ENCODE results near the gene INHA.

The INHA gene, protein sequence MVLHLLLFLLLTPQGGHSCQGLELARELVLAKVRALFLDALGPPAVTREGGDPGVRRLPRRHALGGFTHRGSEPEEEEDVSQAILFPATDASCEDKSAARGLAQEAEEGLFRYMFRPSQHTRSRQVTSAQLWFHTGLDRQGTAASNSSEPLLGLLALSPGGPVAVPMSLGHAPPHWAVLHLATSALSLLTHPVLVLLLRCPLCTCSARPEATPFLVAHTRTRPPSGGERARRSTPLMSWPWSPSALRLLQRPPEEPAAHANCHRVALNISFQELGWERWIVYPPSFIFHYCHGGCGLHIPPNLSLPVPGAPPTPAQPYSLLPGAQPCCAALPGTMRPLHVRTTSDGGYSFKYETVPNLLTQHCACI

DNA sequence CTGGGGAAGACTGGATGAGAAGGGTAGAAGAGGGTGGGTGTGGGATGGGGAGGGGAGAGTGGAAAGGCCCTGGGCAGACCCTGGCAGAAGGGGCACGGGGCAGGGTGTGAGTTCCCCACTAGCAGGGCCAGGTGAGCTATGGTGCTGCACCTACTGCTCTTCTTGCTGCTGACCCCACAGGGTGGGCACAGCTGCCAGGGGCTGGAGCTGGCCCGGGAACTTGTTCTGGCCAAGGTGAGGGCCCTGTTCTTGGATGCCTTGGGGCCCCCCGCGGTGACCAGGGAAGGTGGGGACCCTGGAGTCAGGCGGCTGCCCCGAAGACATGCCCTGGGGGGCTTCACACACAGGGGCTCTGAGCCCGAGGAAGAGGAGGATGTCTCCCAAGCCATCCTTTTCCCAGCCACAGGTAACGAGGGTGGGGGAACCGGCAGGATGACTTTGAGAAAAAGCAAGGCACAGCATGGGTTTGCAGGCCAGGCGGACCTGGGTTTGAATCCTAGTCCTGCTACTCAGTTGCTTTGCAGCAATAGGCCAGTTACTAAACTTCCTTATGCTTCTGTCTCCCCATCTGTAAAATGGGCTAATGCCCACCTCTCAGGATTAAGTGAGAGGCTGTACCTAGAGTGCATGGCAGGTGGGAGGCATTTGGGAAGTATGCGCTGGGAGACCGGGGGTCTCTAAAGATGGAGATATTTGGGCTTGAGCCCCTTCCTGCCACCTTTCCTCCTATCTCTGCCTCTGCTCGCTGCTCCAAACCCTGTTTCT, at the start of gene INHA:
INHA (plus strand) TSS at position 74 of the 765 bp plus-strand sequence; CDS start at position 139, 65 bp downstream.
- no peak for DNase-seq (ENCODE audit: low spot score)

DNA sequence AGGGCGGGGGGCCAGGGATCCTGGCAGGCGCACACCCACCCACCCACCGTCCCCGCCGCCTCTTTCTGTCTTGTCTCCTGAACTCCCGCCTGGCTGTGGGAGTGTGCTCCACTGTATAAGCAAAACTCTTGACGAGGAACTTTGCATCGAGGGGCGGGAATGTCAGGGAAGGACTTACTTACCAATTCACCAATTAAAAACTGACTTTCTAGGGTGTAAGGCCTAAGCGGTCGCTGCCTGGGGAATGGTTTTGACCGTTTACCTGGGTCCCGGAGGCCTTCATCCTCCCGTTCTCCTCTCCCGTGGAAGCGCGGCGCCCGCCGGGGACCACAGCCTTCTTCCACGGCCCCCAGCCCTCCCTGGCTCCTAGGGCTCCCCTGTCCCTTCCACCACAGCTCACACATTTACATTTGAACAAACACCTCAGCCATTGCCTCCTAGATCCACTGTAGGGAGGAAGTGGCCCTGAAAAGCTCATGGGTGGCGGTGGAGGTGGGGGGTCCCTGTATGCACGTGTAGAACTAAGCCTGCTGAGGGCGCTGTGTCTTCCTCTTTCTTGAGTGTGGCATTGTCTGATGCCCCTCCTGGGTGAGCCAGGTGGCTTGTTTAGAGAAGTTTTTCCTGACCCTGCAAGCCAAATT, 49.0 kb upstream of the INHA start:
- DNase-seq (ENCODE audit: low spot score) = no peak

DNA sequence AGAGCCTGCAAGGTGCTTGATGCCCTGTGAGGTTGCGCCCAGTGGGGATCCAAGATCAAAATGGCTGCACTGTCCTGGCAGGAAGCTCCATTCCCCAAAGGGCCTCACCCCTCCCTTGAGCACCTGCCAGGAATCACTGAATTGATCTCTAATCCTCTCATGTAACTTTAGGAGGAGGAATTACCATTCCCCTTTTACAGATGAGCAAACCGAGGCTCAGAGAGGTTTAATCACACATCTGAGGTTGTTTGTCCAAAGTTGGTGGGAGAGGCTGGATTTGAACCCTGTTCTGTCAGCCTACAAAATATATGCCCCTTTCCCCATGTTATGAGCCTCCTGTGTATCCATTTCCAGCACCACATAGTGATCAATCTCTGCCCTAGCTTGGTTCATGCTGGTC, 47.3 kb upstream of the INHA start:
- DNase-seq (ENCODE audit: low spot score) = no peak

DNA sequence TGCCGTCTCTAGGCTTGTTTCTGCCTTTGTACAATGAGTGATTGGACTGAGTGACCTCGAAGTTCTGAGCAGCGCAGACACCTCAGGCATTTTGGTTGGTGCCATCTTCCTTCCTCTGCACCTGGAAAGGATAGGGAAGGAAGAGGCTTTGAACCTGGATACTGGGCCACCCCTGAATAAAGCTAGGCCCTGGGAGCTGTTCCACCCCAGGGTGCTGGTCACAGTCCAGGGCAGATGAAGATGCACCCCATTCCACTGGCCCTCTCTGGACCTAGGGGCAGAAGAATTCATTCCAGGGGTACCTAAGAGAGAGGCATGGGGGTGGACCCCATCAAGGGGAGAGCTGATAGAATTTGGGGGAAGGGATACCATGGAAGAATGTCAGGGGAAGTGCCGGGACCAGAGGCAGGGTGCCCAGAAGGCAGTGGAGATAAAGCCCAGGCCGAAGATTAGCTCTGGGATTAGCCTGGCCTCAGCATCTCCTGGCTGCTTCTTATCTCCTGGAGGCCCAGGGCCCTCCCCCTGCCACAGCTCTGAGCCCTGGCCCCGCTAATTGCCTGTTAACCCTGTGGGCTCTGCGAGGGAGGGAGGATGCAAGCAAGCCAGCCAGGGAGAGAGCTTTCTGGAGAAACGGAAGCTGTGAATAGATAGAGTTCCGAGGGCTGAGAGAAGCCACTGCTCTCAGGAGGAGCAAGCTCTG, 46.4 kb upstream of the INHA start:
- no peak for DNase-seq (ENCODE audit: low spot score)

DNA sequence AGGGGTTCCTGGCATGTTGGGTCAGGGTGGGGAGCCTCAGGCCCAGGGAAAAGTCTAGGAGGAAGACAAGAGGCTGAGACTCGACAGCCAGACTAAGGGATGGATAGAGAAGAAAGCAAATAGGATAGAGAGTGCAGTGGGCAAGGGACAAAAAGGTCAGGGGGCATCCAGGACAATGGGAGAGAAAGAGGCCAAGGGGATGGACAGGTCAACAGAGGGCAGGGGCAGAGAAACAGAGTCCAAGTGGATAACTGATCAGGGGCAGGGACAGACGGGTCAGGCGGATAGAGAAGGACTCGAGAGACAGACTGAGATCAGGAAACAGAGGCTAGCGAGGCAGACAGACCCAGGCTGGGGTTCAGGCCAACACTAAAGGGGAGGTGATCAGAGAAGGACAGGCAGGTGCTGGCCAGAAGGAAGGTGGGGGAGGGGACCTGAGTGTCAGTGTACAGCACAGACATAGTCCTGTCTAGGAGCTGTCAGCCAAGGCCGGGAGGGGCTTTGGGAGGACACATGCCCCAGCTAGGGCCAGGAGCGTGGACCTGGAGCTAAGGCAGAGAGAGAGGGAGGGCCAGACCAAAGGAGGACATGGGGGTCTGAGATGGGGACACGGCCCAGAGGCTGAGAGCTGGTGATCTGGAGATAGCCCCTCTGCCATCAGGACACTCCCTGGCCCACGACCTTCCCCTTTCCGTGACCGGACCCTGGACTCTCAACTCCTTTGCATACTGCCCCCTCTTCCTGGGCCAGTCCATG, 45.6 kb upstream of the INHA start:
- no peak for DNase-seq (ENCODE audit: low spot score)

DNA sequence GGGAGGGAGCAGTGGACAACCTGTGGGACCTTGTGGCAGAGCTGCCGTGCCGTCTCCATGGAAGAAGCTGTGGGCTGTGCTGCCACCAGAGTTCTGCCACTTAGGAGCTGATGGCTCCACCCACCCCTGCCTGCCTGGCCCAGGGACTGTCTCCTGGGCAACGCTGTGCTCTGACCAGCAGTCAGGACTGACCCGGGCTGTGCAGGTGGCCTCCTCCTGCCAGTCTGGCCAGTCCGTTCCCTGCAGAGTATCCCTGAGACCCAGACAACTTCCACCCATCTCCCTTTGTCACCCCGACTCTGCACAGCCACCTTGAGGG, 45.1 kb upstream of the INHA start:
- DNase-seq (ENCODE audit: low spot score) = no peak

DNA sequence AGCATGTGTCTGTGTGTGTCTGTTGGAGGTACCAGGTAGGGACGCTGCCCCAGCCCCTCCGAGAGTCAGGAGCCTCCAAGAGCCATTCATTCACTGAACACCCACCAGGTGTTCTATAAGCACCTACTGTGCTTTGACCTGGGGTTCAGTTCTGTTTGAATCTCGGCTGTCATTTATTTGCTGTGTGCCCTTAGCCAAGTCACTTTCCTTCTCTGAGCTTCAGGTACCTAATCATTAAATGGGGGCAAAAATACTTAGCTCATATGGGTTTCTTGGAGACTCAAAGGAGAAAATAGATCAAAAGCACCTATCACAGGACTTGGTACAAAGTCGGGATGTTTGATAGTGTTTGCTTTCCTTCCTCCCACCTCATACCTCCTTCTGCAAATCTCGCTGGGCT, 44.6 kb upstream of the INHA start:
- no peak for DNase-seq (ENCODE audit: low spot score)

DNA sequence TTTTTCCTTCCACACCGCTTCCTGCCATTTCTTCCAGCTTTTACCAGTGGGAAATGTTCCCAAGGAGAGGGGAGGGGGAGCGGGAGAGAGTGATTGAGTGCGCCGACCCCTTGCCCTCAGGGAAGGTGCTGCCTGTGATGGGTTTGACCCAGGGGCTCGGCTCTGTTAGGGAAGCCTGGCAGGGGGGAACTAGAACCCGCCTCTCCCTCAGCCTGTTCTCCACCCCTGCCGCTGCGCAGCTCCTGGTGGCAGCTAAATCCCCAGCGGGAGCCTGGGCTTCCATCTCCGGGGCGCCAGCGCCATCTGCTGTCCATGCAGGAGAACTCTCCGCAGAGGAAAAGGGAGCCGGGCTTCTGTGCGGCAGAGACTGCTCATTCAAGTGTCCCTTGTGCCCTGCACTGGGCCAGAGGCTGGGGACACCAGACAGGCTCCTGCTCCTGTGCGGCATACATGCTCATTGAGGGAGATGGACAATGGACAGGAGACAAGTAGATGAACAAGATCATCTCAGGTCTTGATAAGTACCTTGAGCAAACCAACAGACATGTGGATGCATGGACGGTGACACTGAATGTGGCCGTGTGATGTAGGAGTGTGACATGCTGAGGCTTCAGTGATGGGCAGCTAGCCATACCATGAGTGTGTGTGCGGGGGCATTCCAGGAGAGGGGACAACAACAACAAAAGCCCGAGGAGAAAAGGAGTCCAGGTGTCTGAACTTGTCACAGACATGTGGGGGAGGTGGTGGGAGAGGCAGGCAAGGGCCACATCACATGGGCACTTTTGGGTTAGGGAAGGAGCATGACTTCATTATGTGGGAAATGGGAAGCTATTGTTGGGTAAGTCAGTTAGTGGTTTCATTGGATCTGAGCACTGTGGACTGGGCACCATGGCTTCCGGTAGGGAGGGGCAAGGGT, 41.8 kb upstream of the INHA start:
- peak; percentile 86 for DNase-seq (ENCODE audit: low spot score)

DNA sequence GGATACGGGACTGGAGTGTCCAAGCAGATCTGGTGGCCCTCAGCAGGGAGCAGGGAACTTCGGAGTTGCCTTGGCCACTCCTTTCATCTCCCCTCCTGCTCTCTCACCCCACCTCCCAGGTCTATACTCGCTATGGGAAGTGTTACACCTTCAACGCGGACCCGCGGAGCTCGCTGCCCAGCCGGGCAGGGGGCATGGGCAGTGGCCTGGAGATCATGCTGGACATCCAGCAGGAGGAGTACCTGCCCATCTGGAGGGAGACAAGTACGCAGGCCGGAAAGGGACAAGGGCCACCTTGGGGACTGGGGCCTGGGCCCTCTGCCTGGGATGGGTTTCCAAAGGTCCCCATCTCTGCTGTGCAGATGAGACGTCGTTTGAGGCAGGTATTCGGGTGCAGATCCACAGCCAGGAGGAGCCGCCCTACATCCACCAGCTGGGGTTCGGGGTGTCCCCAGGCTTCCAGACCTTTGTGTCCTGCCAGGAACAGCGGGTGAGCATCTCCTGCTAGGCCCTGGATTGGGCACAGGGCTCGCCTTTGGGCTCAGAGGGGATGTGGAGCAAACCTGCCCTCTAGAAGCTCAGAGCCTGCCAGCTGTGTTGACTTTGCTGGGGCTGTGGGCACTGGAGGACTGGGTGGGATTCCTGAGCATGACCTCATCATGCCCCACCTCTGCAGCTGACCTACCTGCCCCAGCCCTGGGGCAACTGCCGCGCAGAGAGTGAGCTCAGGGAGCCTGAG, 40.3 kb upstream of the INHA start:
- DNase-seq (ENCODE audit: low spot score) = no peak

DNA sequence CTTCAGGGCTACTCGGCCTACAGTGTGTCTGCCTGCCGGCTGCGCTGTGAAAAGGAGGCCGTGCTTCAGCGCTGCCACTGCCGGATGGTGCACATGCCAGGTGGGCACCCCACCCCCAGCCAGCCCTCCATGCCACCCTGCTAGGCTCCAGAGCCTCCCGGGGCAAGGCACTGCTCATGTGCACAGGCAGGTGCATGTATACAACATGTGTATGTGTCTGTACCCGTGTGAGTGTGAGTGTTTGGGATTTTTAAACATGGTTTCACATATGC, 39.8 kb upstream of the INHA start:
- DNase-seq (ENCODE audit: low spot score) = no peak

DNA sequence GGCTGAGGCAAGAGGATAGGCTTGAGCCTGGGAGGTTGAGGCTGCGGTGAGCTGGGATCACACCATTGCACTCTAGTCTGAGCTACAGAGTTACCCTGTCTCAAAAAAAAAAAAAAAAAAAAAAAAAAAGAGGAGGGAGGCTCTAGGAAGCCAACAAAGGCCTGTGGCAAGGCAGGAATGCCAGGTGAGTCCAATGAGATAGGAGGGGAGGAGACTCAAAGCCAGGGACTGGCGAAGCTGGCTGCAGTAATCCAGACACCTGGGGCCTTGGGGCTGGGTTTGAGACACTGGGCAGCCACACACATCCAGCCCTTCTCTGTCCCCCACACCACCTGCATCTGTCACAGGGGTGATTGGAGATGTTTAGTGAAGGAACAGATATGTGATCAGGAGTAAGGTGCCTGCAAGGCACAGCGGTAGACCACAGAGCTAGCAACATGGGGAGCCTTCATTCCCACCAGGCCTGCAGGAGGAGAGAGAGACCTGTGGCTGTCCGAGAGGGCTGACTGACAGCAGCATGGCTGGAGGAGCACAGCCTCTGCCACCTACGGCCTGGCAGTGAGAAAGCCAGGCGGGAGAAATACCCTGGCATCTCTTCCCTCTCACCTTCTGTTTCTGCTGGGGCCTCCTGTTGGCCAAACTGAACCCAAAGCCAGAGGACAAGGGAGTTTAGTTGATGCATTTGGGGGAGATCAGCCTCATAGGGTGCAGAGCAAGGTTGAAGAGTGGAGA, 38.0 kb upstream of the INHA start:
- DNase-seq (ENCODE audit: low spot score) = no peak

DNA sequence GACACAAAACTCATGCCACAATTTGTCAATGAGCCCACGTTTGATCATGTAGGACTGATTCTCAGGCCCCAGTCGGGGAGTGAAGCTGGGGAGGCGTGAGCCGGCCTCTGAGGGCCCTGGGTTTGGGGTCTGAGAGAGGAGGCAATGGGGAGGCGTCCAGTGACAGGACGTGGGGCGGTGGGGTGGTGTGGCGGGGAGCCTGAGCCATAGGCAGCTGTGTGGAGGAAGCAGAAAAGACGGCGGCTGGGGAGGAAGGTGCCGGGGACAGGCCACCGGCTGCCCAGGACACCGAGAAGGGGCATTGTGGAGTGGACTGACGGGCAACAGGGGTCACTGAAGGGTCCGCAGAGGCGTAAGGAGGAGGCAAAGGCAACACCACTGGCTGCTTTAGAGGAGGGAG, 35.7 kb upstream of the INHA start:
- DNase-seq (ENCODE audit: low spot score) = no peak

DNA sequence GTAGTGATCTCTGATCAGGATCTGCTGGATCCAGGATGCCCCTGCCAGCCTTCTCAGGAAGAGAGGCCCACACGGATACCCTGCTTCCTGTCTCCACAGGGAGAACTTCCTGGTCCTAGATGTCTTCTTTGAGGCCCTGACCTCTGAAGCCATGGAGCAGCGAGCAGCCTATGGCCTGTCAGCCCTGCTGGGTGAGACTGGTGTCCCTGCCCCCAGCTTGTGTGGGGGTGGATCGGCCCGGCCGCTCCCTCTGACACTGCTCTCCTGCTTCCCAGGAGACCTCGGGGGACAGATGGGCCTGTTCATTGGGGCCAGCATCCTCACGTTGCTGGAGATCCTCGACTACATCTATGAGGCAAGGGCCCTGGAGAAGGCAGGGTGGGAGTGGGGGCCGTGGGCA, 35.1 kb upstream of the INHA start:
- DNase-seq (ENCODE audit: low spot score) = no peak

DNA sequence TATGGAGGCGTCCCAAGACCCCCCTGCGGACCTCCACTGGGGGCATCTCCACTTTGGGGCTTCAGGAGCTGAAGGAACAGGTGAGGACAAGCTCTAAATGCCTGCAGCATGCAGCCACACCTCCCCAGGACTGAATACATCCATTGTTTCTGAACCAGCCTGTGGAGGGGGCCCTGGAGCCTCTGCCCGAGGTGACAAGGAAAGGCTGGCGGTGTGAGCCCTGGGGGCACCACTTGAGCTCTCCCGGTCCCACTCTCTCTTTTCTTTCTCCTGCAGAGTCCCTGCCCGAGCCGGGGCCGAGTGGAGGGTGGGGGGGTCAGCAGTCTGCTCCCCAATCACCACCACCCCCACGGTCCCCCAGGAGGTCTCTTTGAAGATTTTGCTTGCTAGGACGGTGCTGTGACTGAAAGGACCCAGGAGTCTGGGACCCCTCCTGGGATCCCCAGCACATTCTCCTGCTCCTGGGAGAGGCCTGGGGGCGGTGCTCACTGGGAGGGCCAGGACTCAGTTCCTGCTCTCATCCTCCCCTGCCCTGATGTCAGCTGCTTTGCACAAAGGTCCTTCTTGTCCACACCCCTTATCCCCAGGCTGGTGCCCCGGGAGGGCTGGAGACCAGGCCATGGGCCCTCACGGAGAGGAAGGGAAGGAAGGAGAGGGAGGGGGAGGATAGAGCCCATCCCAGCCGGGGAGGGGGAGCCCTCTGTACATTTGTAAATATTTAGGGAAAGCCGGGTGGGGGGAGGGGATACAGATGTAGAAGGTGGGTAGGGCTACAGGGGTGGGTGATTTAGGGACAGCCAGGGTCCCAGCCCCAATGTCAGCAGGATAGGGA, 34.2 kb upstream of the INHA start:
- DNase-seq (ENCODE audit: low spot score) = no peak

DNA sequence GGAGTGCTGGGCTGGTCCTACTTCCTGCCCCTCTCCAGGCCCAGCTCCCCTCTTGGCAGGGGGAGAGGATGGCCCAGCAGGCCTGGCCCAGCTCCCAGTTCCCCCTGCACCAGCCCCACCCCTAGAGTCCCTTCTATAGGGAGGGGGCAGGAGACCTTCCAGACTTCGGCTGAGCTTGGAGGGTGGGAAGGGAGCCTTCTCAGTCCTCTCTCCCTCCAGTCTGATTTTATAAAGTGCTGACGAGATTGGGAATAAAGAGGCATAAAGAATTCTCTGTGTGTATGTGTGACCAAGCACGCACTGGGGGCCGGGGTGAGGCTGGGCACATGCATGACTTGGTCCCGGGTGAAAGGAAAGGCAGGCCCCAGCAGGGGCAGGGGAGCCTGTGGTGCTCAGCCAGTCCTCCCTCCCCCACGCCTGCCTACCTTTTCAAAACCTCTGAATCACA, 33.6 kb upstream of the INHA start:
- no peak for DNase-seq (ENCODE audit: low spot score)

DNA sequence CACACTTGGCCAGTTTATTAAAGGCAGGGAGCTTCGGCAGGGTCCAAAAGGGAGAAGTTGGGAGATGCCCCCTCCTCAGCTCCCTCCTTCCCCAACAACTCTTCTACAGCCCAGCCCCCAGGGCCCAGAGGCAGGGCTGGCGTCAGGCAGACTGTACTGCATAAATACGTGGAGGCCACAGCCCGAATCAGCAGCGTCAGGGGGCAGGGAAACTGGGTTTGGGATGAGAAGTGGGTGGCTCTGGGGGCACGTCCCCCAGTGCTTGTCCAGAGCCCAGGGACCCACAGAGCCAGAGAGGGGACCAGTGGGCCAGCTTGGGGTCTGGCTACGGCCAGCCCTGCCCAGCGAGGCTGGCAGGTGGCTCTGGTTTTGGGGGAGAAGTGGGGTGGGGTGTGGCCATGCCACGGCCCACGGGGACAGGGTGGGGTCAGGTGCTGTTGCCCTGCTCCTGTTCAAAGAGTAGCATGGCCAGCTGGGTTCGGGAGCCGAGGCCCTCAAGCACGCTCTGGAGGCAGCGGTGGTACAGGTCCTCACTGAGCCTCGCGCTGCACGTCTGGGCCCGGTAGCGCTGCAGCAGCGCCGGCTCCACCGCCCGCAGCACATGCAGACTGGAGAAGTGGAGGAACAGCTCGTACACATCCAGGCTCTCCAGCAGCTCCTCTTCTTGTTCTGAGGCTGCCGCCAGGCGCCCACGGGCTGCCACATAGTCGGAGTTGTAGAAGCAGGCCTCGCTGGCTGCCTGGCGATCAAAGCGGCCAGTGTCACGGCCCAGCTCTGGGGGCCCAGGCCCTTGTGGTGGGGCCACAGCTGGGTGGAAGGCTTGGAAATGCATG, 32.9 kb upstream of the INHA start:
- DNase-seq (ENCODE audit: low spot score) = no peak

DNA sequence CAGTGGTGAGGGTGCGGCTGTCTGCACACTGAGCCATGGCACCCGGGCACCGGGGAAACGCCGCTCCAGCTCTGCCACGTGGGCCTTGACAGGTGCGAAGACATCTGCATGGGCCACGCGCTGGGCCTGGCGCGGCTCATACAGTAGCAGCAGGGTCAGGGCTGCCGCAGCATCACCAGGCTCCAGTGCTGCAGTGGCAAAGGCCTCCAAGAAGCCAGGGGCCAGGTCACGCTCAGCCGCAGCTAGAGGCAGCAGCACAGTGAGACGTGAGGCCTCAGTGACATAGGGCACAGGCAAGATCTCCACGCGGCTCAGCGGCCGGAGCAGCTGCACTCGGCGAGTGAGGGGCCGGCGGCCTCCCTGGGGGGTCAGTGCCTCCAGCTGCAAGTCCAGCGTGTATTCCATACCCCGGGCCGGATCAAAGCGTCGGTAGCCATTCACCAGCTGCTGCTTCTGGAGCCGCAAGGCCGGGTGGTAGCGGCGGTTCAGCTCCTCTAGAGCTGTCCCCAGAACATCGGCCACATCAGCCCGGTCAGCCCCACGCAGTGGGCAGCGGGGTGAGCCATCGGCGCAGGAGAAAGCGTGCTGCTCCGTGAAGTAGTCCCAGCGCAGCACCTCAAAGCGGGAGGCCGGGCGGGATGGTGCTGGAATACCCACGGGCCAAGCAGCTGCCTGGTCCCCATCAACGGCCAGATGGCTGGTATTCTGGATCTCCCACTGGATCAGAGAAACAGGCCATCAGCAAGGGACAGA, 32.0 kb upstream of the INHA start:
- DNase-seq (ENCODE audit: low spot score) = no peak
